HG03175 (cell line): ENCODE measurements around the gene FOXP1.

ENCODE experiments used
- ATAC-seq: cut with Tn5 transposase; IDR thresholded peaks from one replicate; pipeline ENCODE4 v1.9.1; 2021; ENCODE audit warnings: mild to moderate bottlenecking, moderate library complexity; ENCODE audit not compliant: unreplicated experiment

FOXP1 gene

DNA sequence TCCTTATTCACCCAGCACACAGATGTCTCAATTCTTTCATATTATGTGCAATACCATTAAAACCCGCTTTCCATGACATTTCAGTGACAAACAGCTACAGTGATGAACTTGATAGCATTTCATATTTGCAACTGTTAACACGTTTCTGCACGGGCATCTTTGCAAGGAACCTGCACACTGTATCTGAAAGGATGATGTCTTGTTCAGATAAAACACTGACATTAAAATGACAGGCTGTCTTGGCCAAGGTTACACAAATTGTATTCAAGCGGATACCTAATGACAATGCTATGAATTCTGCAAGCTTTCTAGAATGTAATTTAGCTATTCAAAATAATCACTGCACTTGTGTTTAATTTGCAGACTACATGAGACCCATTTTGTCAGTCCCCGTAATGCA is 529.2 kb downstream of the FOXP1 start:
- ATAC-seq, result no peak

DNA sequence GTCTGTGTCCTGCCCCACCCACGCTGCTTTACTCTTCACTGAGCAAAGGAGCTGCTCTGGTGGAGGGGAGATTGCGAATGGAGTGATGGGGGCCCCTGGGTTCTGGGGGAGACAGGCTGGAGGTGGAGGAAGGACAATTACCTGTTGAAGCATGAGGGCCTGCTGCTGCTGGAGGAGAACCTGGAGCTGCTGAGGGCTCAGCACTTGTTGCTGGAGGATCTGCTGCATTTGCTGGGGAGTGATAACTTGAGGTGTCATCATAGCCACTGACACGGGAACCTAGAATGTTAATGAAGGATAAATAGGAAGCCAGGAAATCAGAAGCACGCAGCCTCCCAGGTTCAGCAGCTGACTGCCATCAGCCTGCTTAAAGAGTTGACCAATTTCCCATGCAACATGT is 530.0 kb downstream of the FOXP1 start:
- ATAC-seq, result no peak

DNA sequence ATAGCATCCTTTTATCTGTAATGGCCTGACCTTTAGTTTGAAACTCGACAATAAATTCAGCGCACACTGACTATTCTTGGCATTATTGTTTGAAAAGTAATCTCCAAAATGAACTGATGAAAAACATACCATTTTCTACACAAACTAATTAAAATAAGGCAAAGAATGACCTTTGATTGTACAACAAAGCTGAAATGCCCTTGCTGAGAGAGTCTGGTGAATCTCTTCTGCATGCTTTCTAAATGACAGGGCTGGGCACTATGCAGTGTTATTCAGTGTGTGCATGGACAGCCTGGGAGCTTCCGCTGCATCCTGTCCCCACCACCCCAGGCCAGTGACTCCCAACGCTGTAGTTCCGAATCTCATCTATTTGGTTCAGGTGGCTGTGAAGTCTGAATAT is 530.8 kb downstream of the FOXP1 start:
- ATAC-seq, result no peak

DNA sequence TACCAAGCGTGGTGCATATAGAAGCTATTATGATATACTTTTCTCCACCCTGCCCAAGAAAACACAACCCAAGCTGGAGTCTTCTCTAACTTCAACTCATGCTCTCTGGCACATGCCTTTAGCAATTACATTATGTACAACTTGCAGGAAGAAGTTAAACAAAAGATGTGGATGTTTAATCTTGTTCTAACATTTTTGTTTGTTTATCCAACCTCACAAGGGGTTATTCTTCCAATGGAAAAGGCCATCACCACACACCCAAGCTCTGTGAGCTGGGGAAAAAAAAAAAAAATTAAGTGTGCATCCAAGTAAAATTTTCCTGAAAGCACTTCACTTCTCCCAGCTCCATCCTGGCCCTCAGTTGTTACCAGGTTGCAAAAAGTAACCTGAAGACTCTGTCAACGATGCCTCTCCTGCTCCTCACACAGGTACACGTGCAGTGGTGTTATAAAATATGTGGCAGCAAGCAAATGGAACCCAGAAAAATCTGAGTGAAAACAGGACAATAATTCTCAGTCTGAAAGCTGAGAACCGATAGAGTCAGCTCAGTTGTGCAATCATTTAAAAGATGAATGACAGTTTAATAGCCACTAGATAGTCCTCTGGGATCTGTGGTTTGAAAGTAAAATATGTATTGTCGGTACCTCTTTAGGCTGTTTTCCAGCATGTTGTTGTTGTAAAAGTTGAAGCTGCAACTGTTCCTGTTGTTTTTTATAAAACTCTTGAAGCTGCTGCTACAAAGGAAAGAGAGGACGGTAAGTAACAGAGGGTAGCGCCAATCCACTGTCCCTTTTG is 531.4 kb downstream of the FOXP1 start:
- no peak for ATAC-seq

DNA sequence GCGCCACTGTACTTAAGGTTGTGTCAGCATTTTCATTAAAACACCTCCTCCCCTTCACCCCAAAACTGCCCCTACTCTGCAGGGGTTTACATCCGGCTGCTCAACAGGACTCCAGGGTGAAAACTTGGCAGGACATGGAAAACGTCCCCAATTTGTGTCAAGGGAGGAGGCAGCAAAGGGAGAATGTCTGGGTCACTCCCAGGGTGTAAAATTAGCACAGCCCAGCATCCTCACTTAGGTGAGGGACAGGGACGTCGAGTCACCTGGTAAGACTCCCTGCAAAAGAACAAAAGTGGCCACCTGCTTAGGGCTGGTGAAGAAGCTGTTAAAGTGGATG is 532.3 kb downstream of the FOXP1 start:
- ATAC-seq, result no peak

DNA sequence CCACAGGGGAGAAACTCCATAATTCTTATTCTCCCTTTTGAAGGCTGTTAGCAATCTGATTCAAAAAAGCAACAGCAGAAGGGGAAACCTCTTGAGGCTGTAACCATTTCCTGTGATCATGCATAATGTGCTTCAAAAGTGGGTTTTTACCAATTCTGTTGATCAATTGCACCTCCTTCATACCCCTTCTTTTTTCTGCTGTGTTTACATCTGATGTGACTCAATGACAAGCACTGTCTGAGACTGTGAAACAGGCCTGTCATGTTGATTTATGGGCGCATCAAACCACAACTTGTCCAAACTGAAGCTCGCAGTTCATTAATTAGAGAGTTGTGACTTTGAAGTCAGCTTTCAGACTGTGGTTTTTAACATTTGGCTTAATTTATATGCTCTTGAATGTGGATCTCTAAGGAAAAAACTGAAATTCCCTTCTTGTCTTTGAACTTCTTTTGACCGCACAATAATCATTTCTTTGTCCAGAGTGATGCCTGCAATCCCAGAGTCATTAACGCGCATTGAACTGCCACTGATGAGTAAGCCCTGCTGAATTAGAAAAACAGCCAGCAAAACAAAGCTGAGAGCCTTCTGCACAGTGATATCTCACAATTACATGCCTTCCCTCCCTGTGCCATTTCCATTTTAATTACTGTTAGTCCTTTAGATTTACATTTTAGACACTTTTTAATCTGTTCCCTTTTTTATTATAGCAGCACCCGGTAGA is 532.8 kb downstream of the FOXP1 start:
- ATAC-seq, result no peak

DNA sequence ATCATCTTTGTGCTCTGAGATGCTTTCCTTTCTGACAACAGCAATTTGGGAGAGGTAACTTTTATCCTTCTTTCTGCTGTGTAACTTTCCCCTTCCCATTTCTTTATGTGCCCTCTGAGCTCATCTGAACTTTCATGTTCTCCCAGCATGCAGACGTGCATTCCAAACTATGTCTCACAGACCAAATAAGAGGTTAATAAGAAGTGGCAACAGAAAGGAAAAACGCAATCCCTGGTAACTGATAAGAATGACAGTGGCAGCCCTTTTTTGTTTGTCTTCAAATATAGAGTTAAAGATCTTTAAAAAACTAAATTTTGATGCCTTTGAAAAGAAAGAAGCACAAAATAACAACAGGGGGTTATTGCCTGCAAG is 533.4 kb downstream of the FOXP1 start:
- no peak for ATAC-seq

DNA sequence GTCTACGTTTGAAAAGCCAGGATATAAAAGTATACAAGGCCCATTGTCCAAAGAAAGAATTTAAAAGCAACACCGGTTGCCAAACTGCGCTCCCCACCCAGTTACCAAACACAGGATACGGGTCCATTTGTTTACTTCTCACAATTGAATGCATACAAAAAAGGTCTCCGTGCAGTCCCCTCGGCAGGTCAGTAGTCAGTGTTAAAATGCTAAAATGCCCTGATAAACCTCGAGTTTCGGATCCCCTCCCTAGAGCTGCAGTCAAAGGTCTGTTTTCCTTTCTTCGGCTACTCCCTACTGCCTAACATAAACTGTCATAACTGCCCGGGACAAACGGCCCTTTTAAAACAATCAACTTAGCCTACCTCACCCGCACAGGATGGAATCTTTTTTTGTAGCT is 534.6 kb downstream of the FOXP1 start:
- ATAC-seq, result no peak

DNA sequence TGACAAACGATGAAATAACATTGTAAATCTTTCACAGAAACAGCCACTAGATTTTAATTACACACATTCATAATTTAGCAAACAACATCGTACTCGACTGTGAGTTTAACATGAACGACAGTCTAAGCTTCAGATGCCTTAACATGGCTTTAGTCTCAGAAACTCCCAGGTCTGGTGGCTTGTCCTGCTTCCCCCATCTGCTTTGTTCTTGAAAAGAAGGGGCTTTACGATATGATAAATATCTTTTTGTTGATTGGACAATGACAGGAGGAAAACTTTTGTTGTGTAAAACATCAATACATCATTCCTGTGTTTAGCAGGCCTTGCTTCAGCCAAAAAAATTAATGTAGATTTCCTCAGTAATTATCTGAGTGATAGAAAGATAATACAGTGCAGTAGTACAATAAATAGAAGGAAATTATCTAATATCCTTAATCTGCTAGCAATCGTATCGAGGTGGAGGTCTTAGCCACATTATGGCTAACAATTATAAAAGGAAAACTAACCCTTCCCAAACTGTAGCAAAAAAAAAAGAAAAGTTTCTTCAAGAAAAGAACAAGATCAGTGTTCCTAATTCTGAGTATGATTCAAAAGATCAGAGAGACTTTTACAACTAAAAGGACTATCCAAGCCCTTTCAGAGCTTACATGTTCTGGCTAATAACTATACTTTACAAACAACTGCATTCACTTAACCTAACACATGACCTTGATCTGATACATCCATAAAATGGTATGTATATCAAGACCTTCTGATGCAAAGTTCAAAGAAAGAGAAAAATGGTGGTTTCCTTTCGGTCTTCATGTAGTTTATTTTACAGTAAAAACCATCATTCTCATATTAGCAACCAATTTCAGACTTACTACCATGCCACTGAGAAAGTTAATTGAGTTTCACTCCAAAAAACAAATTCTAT is 535.7 kb downstream of the FOXP1 start:
- ATAC-seq, result no peak

DNA sequence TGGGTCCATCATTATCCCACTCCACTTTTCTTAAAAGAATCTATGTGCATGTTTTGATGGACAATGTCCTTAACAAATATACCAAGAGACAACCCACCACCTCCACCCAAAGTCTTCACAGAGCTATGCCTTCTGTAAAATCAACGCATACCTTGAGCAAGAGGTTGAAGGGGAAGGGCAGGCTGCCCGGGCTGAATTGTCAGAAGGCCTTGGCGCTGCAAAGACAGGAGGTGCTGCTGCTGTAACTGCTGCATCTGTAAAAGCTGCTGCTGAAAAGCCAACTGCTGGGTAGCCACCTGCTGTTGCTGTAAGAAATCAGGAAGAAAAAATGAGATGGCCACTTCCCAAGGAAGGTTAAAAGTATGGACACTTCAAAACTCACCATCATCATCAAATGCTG is 536.7 kb downstream of the FOXP1 start:
- no peak for ATAC-seq

DNA sequence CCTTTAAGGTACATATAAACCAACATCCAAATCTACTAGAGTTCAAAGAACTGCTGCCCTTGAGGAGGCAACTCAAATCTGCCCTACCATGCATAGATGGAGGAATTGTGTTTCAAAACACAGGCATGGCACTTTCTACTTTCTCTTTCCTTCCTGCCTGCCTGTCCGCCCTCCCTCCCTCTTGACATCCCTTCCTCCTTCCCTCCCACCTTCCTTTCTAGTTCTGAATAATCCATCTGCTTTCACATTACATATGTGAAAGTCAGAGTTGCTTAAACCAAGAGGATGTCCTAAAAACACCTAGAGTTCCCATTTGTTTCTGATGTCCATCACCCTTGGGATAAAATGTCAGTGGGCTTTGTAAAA is 537.6 kb downstream of the FOXP1 start:
- peak; percentile 64 for ATAC-seq

DNA sequence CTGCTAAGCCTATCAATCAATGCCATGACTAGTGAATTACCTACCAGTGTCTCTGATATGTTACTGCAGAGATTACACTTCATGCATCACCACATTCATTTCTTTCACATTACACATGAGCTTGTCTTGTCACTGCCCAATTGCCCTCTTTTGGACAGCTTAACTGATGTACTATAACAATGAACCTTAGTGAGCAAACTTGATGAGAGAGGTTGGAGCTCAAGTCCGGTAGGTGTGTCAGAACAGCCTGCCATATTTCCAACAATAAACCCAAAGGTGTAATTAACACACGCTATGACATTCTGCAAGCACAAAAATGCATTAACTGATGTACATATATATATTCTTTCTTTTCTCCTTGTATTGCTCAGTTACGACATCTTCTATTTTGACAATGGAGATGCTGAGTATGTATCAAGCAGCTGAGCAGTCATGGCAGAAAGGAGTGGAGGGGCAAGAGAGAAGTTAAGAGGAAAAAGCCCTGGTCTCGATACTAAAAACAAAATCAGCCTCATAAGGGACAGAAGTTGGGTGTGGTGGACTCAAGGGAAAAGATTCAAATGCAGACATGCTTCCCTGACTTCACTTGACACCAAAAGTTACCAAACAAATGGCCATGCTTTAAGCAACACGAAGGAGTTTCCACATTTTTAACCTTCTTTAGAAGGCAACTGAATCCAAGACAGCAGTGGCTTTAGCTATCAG is 538.2 kb downstream of the FOXP1 start:
- no peak for ATAC-seq

DNA sequence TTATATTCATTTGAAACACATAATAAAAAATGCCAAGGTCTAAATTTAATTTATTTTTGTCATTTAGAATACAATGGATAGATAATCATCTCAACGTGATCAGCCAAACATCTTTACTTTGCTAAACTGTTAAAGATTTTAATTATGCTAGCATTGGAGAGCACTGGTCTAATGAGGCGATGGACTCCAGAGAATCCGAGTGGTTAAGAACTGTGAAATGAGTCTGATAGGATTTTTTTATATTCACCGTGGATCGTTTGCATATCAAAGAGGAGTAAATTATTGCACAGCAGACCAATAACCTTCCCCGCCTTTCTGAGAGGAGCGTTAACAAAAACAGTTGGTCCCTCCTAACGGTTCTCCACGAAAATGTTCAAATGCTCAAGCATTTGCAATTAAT is 540.8 kb downstream of the FOXP1 start:
- no peak for ATAC-seq

DNA sequence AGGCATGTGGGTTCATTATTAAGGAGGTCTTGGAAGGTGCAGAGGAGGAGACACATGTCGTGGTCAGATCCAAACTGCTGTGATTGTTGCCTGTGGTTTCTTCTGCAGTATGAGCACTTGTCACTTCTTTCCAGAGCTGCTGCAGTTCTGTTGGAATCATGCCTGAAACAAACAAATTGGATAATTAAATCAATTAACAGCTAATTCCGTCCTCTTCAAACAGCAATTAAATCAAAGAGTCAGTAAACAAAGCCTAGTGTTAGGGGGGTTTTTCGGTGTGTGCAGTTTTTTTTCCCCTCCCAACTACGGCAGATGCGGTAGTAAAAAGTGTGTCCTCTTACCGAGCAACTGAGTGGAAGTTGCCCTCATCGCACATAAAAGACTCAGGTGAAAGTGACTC is 542.2 kb downstream of the FOXP1 start:
- ATAC-seq, result no peak

DNA sequence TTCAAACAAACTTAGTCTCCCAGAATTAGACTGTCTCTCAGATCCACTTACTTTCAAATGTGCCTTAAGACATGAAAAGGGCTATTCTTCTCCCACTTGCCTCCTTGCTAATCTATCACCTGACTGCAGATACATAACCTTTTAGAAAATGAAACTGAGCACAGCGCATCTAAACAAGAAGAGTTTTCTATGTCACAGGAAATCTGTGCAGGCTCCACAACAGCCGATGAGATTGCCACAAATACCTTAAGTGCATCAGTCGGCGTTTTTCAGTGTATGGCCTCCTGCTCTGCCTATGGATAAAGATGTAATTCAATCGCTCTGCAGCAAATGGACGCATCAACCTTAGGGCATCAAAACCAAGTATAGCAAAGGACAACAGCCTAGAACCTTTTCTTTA is 544.2 kb downstream of the FOXP1 start:
- ATAC-seq, result no peak

DNA sequence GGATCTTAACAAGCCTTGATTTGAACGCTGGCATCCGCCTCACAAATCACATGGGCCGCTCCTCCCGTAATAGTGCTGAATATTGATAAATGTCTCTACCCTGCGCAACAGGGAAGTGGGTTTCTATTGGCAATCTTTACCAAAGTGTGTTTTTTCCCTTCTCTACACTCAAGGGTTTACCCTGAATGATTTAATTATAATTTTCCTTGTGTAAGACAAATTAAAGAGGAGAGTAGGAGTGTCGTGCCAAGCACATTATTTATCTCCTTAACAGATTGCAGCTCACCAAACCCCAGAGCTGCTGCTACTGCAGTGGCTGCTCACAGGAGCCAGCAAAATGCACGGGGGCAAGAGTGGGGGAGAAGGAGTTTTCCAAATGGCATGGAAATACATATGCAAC is 545.8 kb downstream of the FOXP1 start:
- no peak for ATAC-seq

DNA sequence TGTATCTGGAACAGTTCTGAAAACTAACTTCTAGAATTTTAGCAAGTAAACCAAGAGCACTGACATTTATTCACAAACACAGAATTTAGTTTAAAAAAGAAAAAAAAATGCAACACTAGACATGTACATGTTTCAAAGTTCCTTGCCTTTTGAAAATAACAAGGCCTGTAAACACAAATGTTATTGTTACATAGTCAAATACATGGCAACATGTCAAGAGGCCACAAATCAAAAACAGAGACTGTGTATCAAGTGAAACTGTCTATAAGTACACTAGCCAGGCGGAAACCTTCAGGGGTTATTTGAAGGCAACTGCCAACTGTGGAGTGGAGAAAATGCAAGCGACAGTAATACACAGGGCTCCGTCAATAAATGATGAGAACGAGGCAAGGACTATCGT is 547.6 kb downstream of the FOXP1 start:
- ATAC-seq, result no peak

DNA sequence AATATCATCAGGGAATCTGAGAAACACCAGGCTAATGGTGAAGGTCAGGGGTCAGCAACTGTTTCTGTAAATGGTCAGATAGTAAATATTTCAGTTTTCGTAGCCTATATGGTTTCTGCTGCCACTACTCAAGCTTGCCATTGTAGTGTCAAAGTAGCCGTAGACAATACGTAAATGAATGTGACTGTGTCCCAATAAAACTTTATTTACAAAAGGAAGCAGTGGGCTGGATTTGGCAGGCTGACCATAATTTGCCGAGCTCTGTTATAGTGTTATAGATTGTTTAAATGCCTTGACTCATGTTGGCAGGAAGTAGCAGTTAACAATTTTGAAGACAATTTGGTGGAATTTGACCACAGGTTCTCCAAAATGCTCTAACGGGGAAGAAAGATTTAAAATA is 548.2 kb downstream of the FOXP1 start:
- no peak for ATAC-seq

DNA sequence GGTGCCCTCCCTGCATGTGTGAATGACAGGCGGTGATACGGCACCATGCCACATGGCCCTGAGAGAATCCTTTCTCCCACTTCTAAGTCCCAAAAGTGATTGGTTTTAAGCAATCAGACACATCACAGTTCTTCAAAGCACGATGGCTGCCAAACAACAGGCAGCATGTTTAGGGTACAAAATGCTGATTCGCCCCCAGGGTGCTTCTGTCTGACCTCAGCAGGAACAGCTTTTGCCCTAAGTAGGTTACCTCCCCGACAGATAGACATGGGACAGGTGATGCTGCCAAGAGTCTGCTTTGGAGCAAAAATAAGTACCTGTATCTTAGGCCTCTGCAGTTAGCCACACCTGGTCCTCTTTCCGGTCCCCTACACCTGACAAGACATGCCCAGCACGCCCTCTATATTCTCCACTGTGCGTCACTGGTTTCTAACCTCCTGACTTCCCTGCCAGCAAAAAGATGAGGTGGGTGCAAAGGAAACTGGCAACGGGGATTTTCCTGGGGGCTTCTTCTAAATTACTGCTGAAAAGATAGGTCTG is 549.8 kb downstream of the FOXP1 start:
- no peak for ATAC-seq

DNA sequence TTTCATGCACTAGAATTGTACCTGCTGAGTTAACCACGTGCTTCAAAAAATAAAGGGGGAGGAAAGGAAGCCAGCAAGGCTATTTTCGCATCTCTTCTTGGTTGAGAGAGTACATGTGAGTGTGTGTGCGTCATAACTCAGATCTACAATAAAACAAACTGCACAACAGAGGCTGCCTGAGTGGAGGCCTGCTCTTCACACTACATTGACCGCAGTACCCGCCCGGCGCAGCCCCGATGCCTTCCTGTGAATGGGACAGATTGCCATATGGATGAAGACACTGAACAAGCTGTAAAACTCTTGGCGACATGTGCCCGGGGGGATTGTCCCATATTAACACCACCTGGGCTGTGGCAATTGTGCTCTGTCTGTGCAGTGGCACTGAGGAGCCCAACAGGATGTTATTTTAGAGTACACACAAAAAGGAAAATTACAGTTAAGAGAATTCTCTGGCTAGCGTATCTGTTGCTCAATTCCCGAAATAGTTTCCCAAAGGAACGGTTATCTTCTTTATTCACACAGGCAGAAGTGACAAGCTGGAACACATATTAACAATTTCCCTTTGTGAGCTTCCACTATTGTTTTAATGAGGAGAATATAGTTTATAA is 551.5 kb downstream of the FOXP1 start:
- peak; percentile 58 for ATAC-seq

DNA sequence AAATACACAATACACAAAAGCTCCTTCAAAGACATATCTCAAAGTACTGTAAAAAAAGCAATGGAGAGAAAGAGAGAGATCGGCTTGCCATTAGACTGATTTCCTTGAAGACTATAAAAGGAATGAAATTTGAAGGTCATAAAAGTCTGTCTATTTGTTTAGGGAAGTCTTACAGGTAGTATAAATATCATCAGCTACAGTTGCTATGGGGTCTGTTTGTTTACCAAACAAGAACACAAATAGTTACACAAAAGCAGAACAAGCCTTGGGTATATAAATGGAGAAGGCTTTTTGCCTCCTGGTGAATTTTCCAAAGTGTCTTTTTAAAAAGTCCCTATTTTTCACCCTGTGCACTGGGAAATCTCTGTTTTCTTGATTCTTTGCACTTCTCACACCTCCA is 552.3 kb downstream of the FOXP1 start:
- no peak for ATAC-seq
